ENCODE measurements around the gene GTF2H4.
"Not testable (repeated sequence)": the region's sequence is repeated elsewhere in the genome, so short reads cannot be mapped to it uniquely, and the experiment has no call there.

GTF2H4 gene

DNA sequence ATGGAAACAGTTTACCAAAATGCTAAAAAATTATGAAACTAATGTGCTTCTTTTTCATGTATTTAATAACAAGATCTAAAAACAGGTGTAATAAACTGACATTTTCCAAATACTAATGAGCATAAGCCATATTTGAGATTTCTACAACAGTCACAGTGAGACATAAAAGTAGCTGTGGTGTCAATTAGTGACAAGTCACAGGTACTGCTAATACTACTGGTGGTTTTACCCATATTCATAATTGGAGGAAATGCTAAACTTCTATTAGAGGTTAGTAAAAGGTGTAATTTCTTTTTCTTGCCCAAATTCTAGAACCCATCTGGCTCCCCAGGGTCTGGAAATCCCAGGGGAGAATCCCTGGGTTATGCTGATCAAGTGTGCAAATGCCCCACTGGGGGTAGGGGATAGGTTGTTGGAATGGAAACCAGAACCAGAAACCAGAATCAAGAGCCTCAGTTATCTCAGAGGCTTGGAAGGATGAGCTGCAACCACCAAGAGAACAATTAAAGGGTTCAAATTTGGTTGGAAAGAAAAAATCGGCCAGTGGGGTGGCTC lies 7.1 kb upstream of the GTF2H4 start:
- H3K4me3 ChIP-seq (ENCODE audit: low read length in 2 of 2): no peak overlapping the region
- no peak overlapping the region for H3K27ac ChIP-seq (replicated peaks; ENCODE audit: low read length)
- no peak overlapping the region for H3K14ac ChIP-seq (ENCODE audit: low read length)
- WGBS, 2 donors (ENCODE audit: extremely low coverage in 2 of 2, insufficient read length in 2 of 2, insufficient replicate concordance in 1 of 2): no CpG with 5 or more reads among the region's 1 CpG
- no peak overlapping the region for H3K4ac ChIP-seq (ENCODE audit: low read length)
- no peak for DNase-seq (ENCODE audit: low spot score)
- H2BK120ac ChIP-seq (ENCODE audit: low read depth, low read length): no peak overlapping the region
- no peak overlapping the region for H4K8ac ChIP-seq (ENCODE audit: low read depth, low read length)
- no peaks in the 10 kb centered on the region for H3K9me3 ChIP-seq (replicated peaks in 1 of 2; ENCODE audit: control insufficient read depth in 2 of 2, insufficient read depth in 1 of 2, low read depth in 1 of 2, low read length in 2 of 2)
- no peak overlapping the region for H2BK12ac ChIP-seq (ENCODE audit: low read length)
- H3K9ac ChIP-seq (ENCODE audit: low read depth, low read length, poor library complexity): no peak overlapping the region
- no peaks in the 10 kb centered on the region for H3K79me1 ChIP-seq (ENCODE audit: low read depth, low read length)
- H3K18ac ChIP-seq (ENCODE audit: low read length): no peak overlapping the region
- H3K4me1 ChIP-seq (ENCODE audit: control insufficient read depth in 2 of 2, insufficient read depth in 1 of 2, low read depth in 1 of 2, low read length in 2 of 2): peaks cover 0 to 5% of the 10 kb centered on the region in 2 donors
- H2AFZ ChIP-seq (ENCODE audit: low read length): no peak overlapping the region
- H2AK5ac ChIP-seq (ENCODE audit: low read depth, low read length): no peak overlapping the region
- H4K91ac ChIP-seq (ENCODE audit: low read depth, low read length, poor library complexity): no peak overlapping the region
- H3K23ac ChIP-seq (ENCODE audit: low read depth, low read length, poor library complexity): no peak overlapping the region
- H3K27me3 ChIP-seq (ENCODE audit: control insufficient read depth in 3 of 3, insufficient read depth in 3 of 3, low read depth in 1 of 3, low read length in 3 of 3): no peaks in the 10 kb centered on the region
- H2BK15ac ChIP-seq (ENCODE audit: low read length): no peak overlapping the region
- H3K4me2 ChIP-seq (ENCODE audit: insufficient read depth, low read length, poor library complexity, severe bottlenecking): no peak overlapping the region
- H3K36me3 ChIP-seq (replicated peaks in 1 of 2; ENCODE audit: control insufficient read depth in 2 of 2, insufficient read depth in 2 of 2, low read length in 2 of 2): peaks cover 39 to 50% of the 10 kb centered on the region in 2 donors
- H2BK5ac ChIP-seq (ENCODE audit: low read length): no peak overlapping the region

DNA sequence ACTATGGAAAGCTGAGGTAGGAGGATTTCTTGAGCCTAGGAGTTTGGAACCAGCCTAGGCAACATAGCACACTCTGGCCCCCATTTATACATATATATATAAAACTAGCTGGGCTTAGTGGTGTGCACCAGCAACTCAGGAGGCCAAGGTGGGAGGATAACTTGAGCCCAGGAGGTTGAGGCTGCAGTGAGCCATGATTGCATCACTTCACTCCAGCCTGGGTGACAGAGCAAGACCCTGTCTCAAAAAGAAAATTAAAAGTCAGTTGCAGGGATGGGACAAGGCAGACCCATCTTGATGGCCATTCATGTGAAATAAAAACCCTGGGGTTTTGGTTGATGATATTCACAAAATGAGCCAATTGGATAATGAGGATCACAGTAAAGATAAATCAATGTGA lies 6.6 kb upstream of the GTF2H4 start:
- H3K14ac ChIP-seq (ENCODE audit: low read length): no peak overlapping the region
- H3K4me2 ChIP-seq (ENCODE audit: insufficient read depth, low read length, poor library complexity, severe bottlenecking): no peak overlapping the region
- H3K27me3 ChIP-seq (ENCODE audit: control insufficient read depth in 3 of 3, insufficient read depth in 3 of 3, low read depth in 1 of 3, low read length in 3 of 3): no peaks in the 10 kb centered on the region
- no peak overlapping the region for H2BK15ac ChIP-seq (ENCODE audit: low read length)
- H4K91ac ChIP-seq (ENCODE audit: low read depth, low read length, poor library complexity): no peak overlapping the region
- H3K9me3 ChIP-seq (replicated peaks in 1 of 2; ENCODE audit: control insufficient read depth in 2 of 2, insufficient read depth in 1 of 2, low read depth in 1 of 2, low read length in 2 of 2): no peaks in the 10 kb centered on the region
- no peak overlapping the region for H3K18ac ChIP-seq (ENCODE audit: low read length)
- H2BK5ac ChIP-seq (ENCODE audit: low read length): no peak overlapping the region
- H3K4me1 ChIP-seq (ENCODE audit: control insufficient read depth in 2 of 2, insufficient read depth in 1 of 2, low read depth in 1 of 2, low read length in 2 of 2): peaks cover 0 to 2% of the 10 kb centered on the region in 2 donors
- no peak overlapping the region for H3K23ac ChIP-seq (ENCODE audit: low read depth, low read length, poor library complexity)
- no peak overlapping the region for H2BK120ac ChIP-seq (ENCODE audit: low read depth, low read length)
- peaks cover 35 to 45% of the 10 kb centered on the region in 2 donors for H3K36me3 ChIP-seq (replicated peaks in 1 of 2; ENCODE audit: control insufficient read depth in 2 of 2, insufficient read depth in 2 of 2, low read length in 2 of 2)
- no peaks in the 10 kb centered on the region for H3K79me1 ChIP-seq (ENCODE audit: low read depth, low read length)
- no peak overlapping the region for H4K8ac ChIP-seq (ENCODE audit: low read depth, low read length)
- H2BK12ac ChIP-seq (ENCODE audit: low read length): no peak overlapping the region
- no peak overlapping the region for H3K4ac ChIP-seq (ENCODE audit: low read length)
- no peak overlapping the region for H2AK5ac ChIP-seq (ENCODE audit: low read depth, low read length)
- H3K27ac ChIP-seq (replicated peaks; ENCODE audit: low read length): no peak overlapping the region
- DNase-seq (ENCODE audit: low spot score): no peak
- H3K4me3 ChIP-seq (ENCODE audit: low read length in 2 of 2): no peak overlapping the region
- no peak overlapping the region for H2AFZ ChIP-seq (ENCODE audit: low read length)
- no peak overlapping the region for H3K9ac ChIP-seq (ENCODE audit: low read depth, low read length, poor library complexity)

DNA sequence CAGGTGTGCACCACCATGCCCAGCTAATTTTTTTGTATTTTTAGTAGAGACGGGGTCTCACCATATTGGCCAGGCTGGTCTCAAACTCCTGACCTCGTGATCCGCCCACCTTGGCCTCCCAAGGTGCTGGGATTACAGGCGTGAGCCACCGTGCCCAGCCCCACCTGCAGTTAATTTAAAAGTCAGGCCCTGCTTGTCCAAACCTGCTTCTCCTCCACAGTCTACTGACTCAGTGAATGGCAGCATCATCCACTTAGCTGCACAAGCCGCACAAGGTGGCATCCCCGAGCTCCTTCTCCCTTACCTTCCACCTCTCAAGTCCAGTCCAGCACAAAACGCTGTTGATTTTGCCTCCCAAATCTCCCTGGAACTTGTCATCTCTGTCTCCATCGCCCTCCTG lies 5.8 kb upstream of the GTF2H4 start:
- DNase-seq (ENCODE audit: low spot score); H2BK5ac ChIP-seq (ENCODE audit: low read length); H3K9ac ChIP-seq (ENCODE audit: low read depth, low read length, poor library complexity); H2BK15ac ChIP-seq (ENCODE audit: low read length); H2BK120ac ChIP-seq (ENCODE audit: low read depth, low read length); H4K8ac ChIP-seq (ENCODE audit: low read depth, low read length); H3K4ac ChIP-seq (ENCODE audit: low read length); H3K23ac ChIP-seq (ENCODE audit: low read depth, low read length, poor library complexity); H3K4me3 ChIP-seq (ENCODE audit: low read length in 2 of 2); H3K9me3 ChIP-seq (replicated peaks in 1 of 2; ENCODE audit: control insufficient read depth in 2 of 2, insufficient read depth in 1 of 2, low read depth in 1 of 2, low read length in 2 of 2); H3K4me1 ChIP-seq (ENCODE audit: control insufficient read depth in 2 of 2, insufficient read depth in 1 of 2, low read depth in 1 of 2, low read length in 2 of 2); H4K91ac ChIP-seq (ENCODE audit: low read depth, low read length, poor library complexity); H3K4me2 ChIP-seq (ENCODE audit: insufficient read depth, low read length, poor library complexity, severe bottlenecking); H3K79me1 ChIP-seq (ENCODE audit: low read depth, low read length); H2AFZ ChIP-seq (ENCODE audit: low read length); H3K27me3 ChIP-seq (ENCODE audit: control insufficient read depth in 3 of 3, insufficient read depth in 3 of 3, low read depth in 1 of 3, low read length in 3 of 3); H2BK12ac ChIP-seq (ENCODE audit: low read length); H3K14ac ChIP-seq (ENCODE audit: low read length): not testable (repeated sequence)
- Histone ChIP-seq H3K27ac (replicated peaks; ENCODE audit: low read length) (peak overlapping the region; percentile 4), H3K18ac (ENCODE audit: low read length) (peak overlapping the region; percentile 9), H3K36me3 (replicated peaks in 1 of 2; ENCODE audit: control insufficient read depth in 2 of 2, insufficient read depth in 2 of 2, low read length in 2 of 2) (peaks cover 30 to 37% of the 10 kb centered on the region in 2 donors), H2AK5ac (ENCODE audit: low read depth, low read length) (peak overlapping the region; percentile 11)
- no CpG with 5 or more reads among the region's 9 CpGs for WGBS, 2 donors (ENCODE audit: extremely low coverage in 2 of 2, insufficient read length in 2 of 2, insufficient replicate concordance in 1 of 2)

DNA sequence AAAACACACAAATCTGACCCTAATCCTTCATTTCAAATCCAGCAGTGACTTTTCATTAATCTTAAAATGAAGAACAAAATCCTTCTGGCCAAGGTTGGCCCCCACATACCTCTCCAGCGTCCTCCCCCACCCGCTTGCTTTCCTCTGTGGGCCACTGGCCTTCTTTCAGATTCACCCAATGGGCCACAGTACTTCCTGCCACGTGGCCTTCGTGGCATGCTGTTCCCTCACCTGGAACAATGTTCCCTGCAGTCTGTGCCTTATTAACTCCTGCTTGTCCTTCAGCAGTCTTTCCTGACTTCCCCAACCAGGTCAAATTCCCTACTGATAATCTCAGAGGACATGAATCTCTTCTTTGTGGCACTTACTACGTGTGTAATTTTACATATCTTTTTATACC lies 5.3 kb upstream of the GTF2H4 start:
- Histone ChIP-seq H3K4me3 (ENCODE audit: low read length in 2 of 2) (no peak overlapping the region), H2BK12ac (ENCODE audit: low read length) (no peak overlapping the region), H3K27me3 (ENCODE audit: control insufficient read depth in 3 of 3, insufficient read depth in 3 of 3, low read depth in 1 of 3, low read length in 3 of 3) (no peaks in the 10 kb centered on the region), H3K9ac (ENCODE audit: low read depth, low read length, poor library complexity) (no peak overlapping the region), H3K36me3 (replicated peaks in 1 of 2; ENCODE audit: control insufficient read depth in 2 of 2, insufficient read depth in 2 of 2, low read length in 2 of 2) (peaks cover 25 to 32% of the 10 kb centered on the region in 2 donors), H3K18ac (ENCODE audit: low read length) (no peak overlapping the region), H2BK15ac (ENCODE audit: low read length) (no peak overlapping the region), H3K4me2 (ENCODE audit: insufficient read depth, low read length, poor library complexity, severe bottlenecking) (no peak overlapping the region), H2AFZ (ENCODE audit: low read length) (no peak overlapping the region), H3K23ac (ENCODE audit: low read depth, low read length, poor library complexity) (no peak overlapping the region), H4K91ac (ENCODE audit: low read depth, low read length, poor library complexity) (no peak overlapping the region), H2BK120ac (ENCODE audit: low read depth, low read length) (no peak overlapping the region), H2BK5ac (ENCODE audit: low read length) (no peak overlapping the region), H3K9me3 (replicated peaks in 1 of 2; ENCODE audit: control insufficient read depth in 2 of 2, insufficient read depth in 1 of 2, low read depth in 1 of 2, low read length in 2 of 2) (no peaks in the 10 kb centered on the region), H3K79me1 (ENCODE audit: low read depth, low read length) (no peaks in the 10 kb centered on the region), H3K4me1 (ENCODE audit: control insufficient read depth in 2 of 2, insufficient read depth in 1 of 2, low read depth in 1 of 2, low read length in 2 of 2) (peaks cover 0 to 2% of the 10 kb centered on the region in 2 donors), H3K14ac (ENCODE audit: low read length) (no peak overlapping the region), H3K4ac (ENCODE audit: low read length) (no peak overlapping the region), H3K27ac (replicated peaks; ENCODE audit: low read length) (no peak overlapping the region), H4K8ac (ENCODE audit: low read depth, low read length) (no peak overlapping the region), H2AK5ac (ENCODE audit: low read depth, low read length) (peak overlapping the region; percentile 2)
- no peak for DNase-seq (ENCODE audit: low spot score)
- no CpG with 5 or more reads among the region's 5 CpGs for WGBS, 2 donors (ENCODE audit: extremely low coverage in 2 of 2, insufficient read length in 2 of 2, insufficient replicate concordance in 1 of 2)
